GM21367 (cell line): Measurements from ENCODE around the gene GRIK4.

Experiments
- ATAC-seq: cut with Tn5 transposase; IDR thresholded peaks from one replicate; pipeline ENCODE4 v1.9.1; 2021; ENCODE audit not compliant: unreplicated experiment

The GRIK4 gene

GRCh38 chr11:120900643-120901042, 389.1 kb downstream of the GRIK4 start:
- no peak for ATAC-seq

GRCh38 chr11:120903686-120904085, 392.1 kb downstream of the GRIK4 start:
- ATAC-seq: no peak

GRCh38 chr11:120904116-120904515, 392.6 kb downstream of the GRIK4 start:
- ATAC-seq: no peak

GRCh38 chr11:120906766-120907165, 395.2 kb downstream of the GRIK4 start:
- no peak for ATAC-seq

GRCh38 chr11:120907971-120908370, 396.4 kb downstream of the GRIK4 start:
- no peak for ATAC-seq

GRCh38 chr11:120908461-120909181, 397.1 kb downstream of the GRIK4 start:
- no peak for ATAC-seq

GRCh38 chr11:120909676-120910416, 398.3 kb downstream of the GRIK4 start:
- no peak for ATAC-seq

GRCh38 chr11:120911943-120912342, 400.4 kb downstream of the GRIK4 start:
- no peak for ATAC-seq

- no peak for ATAC-seq
Observed at GRCh38 chr11:120912504-120912903, 401.0 kb downstream of the GRIK4 start.

- ATAC-seq: no peak
Observed at GRCh38 chr11:120912915-120913314, 401.4 kb downstream of the GRIK4 start.

GRCh38 chr11:120914021-120914420, 402.5 kb downstream of the GRIK4 start:
- ATAC-seq: no peak

- no peak for ATAC-seq
Observed at GRCh38 chr11:120914601-120915000, 403.1 kb downstream of the GRIK4 start.

- no peak for ATAC-seq
Observed at GRCh38 chr11:120917559-120918239, 406.2 kb downstream of the GRIK4 start.

GRCh38 chr11:120918257-120918656, 406.7 kb downstream of the GRIK4 start:
- no peak for ATAC-seq

GRCh38 chr11:120919045-120919444, 407.5 kb downstream of the GRIK4 start:
- ATAC-seq: no peak

- no peak for ATAC-seq
Observed at GRCh38 chr11:120919566-120919965, 408.0 kb downstream of the GRIK4 start.

- no peak for ATAC-seq
Observed at GRCh38 chr11:120923866-120924508, 412.4 kb downstream of the GRIK4 start.

- peak; percentile 98 for ATAC-seq
Observed at GRCh38 chr11:120925944-120926343, 414.4 kb downstream of the GRIK4 start.

- no peak for ATAC-seq
Observed at GRCh38 chr11:120928627-120929026, 417.1 kb downstream of the GRIK4 start.

- ATAC-seq: no peak
Observed at GRCh38 chr11:120929090-120929489, 417.5 kb downstream of the GRIK4 start.

GRCh38 chr11:120929664-120930154, 418.2 kb downstream of the GRIK4 start:
- no peak for ATAC-seq
